Liver (tissue), 3 donors: Measurements from ENCODE around the gene SGMS1.

Experiments used
- EGR1 ChIP-seq, 2 donors: IDR thresholded peaks; 2 replicates each; pipeline ENCODE4 v1.6.1; 2016 to 2018; ENCODE audit warnings: antibody characterized with exemption in 2 of 2, low read depth in 2 of 2
- FOXA1 ChIP-seq: IDR thresholded peaks from 2 replicates; pipeline ENCODE4 v1.6.1; 2016; ENCODE audit warnings: antibody characterized with exemption
- JUND ChIP-seq, 2 donors: IDR thresholded peaks; 2 replicates each; pipeline ENCODE4 v1.6.1; 2016; ENCODE audit warnings: antibody characterized with exemption in 2 of 2
- RAD21 ChIP-seq, 2 donors: IDR thresholded peaks; 2 replicates each; pipeline ENCODE4 v1.6.1; 2016; ENCODE audit warnings: antibody characterized with exemption in 2 of 2, mild to moderate bottlenecking in 2 of 2
- YY1 ChIP-seq: IDR thresholded peaks from 2 replicates; pipeline ENCODE4 v1.6.1; 2016; ENCODE audit warnings: antibody characterized with exemption, mild to moderate bottlenecking
- TF ChIP-seq, protein P1 (sequence below): fragments of 150-350 bp; IDR thresholded peaks from 2 replicates; pipeline ENCODE4 v1.5.1; 2017; ENCODE audit warnings: improper control_type of control experiment, low read depth, low read length; ENCODE audit not compliant: missing input control
- TF ChIP-seq, protein P2 (sequence below): IDR thresholded peaks from 2 replicates; pipeline ENCODE4 v1.6.1; 2016; ENCODE audit warnings: antibody characterized with exemption
- TF ChIP-seq, protein P3 (sequence below): IDR thresholded peaks from 2 replicates; pipeline ENCODE4 v1.6.1; 2016; ENCODE audit warnings: antibody characterized with exemption
- TF ChIP-seq, protein P4 (sequence below): IDR thresholded peaks from 2 replicates; pipeline ENCODE4 v1.6.1; 2016; ENCODE audit warnings: antibody characterized with exemption
- donor health status: healthy.
- donor health status: healthy.

DNA sequence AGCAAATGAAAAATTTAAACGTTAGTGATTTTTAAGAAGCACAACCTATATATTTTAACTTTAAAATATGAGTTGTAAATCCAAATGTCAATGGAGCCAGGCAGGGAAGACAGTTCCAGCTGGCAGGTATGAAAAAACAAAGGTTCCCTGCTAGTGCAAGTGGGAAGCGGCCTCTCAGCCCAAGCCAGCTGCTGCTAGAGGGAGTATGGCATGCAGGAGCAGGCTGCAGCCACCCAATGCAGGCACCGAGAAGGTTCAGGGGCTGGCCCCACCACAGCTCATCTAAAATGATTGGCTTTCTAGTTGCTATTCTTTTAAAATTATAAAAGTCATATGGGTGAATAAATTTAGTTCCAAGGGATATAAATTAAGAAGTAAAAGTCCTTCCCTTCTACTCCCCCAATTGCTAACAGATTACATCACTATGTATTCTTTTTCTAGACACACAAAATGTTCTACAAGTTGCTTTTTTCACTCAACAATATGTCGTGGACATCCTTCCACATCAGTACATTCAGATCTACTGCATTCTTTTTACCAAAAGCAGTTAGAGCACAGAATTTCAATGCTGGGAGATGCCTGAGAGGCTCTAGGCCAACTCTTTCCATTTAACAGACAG is 69.3 kb downstream of the SGMS1 start:
- TF ChIP-seq, protein P1, sequence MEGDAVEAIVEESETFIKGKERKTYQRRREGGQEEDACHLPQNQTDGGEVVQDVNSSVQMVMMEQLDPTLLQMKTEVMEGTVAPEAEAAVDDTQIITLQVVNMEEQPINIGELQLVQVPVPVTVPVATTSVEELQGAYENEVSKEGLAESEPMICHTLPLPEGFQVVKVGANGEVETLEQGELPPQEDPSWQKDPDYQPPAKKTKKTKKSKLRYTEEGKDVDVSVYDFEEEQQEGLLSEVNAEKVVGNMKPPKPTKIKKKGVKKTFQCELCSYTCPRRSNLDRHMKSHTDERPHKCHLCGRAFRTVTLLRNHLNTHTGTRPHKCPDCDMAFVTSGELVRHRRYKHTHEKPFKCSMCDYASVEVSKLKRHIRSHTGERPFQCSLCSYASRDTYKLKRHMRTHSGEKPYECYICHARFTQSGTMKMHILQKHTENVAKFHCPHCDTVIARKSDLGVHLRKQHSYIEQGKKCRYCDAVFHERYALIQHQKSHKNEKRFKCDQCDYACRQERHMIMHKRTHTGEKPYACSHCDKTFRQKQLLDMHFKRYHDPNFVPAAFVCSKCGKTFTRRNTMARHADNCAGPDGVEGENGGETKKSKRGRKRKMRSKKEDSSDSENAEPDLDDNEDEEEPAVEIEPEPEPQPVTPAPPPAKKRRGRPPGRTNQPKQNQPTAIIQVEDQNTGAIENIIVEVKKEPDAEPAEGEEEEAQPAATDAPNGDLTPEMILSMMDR, result no peak
- TF ChIP-seq, protein P2, sequence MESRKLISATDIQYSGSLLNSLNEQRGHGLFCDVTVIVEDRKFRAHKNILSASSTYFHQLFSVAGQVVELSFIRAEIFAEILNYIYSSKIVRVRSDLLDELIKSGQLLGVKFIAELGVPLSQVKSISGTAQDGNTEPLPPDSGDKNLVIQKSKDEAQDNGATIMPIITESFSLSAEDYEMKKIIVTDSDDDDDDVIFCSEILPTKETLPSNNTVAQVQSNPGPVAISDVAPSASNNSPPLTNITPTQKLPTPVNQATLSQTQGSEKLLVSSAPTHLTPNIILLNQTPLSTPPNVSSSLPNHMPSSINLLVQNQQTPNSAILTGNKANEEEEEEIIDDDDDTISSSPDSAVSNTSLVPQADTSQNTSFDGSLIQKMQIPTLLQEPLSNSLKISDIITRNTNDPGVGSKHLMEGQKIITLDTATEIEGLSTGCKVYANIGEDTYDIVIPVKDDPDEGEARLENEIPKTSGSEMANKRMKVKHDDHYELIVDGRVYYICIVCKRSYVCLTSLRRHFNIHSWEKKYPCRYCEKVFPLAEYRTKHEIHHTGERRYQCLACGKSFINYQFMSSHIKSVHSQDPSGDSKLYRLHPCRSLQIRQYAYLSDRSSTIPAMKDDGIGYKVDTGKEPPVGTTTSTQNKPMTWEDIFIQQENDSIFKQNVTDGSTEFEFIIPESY, result no peak
- TF ChIP-seq, protein P3, sequence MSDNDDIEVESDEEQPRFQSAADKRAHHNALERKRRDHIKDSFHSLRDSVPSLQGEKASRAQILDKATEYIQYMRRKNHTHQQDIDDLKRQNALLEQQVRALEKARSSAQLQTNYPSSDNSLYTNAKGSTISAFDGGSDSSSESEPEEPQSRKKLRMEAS, result no peak
- TF ChIP-seq, protein P4, sequence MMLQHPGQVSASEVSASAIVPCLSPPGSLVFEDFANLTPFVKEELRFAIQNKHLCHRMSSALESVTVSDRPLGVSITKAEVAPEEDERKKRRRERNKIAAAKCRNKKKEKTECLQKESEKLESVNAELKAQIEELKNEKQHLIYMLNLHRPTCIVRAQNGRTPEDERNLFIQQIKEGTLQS, result no peak
- TF ChIP-seq RAD21 (IDR thresholded peaks at IDR 0.05) (no peak), FOXA1 (no peak), JUND (IDR thresholded peaks at IDR 0.05) (no peak), EGR1 (IDR thresholded peaks at IDR 0.05; ENCODE audit: low read depth in 2 of 2) (no peak), YY1 (no peak)
